ENCODE data around the gene DCUN1D1. TPM values are rescaled to one million over a fixed set of nuclear protein-coding genes. Genes with fewer than 3 reads are reported as not detected.

DCUN1D1 gene
- total and polyA plus RNA-seq, 4 donors: 29.1 to 78.8 (median 44.2) TPM

GRCh38 chr3:182920515-182921084 lies 59.7 kb downstream of the DCUN1D1 start:
- Histone ChIP-seq H3K36me3 (ENCODE audit: control insufficient read depth, insufficient read depth, low read length) (no peaks in the 10 kb centered on the region), H3K27ac (ENCODE audit: low read depth, low read length) (no peak overlapping the region), H3K27me3 (ENCODE audit: control insufficient read depth, insufficient read depth, low read length) (no peaks in the 10 kb centered on the region), H3K9me3 (ENCODE audit: control insufficient read depth, insufficient read depth, low read length) (no peaks in the 10 kb centered on the region), H3K4me1 (ENCODE audit: control insufficient read depth, insufficient read depth, low read length) (no peaks in the 10 kb centered on the region), H3K4me3 (ENCODE audit: low read depth, low read length) (no peak overlapping the region)
- no peak for DNase-seq (ENCODE audit: low read depth in 4 of 6, low spot score in 6 of 6)
- 61% methylated on average over 7 of the region's 9 CpGs for WGBS (ENCODE audit: insufficient coverage)

GRCh38 chr3:182919866-182920357 lies 60.4 kb downstream of the DCUN1D1 start:
- no peaks in the 10 kb centered on the region for H3K4me1 ChIP-seq (ENCODE audit: control insufficient read depth, insufficient read depth, low read length)
- no peak overlapping the region for H3K27ac ChIP-seq (ENCODE audit: low read depth, low read length)

GRCh38 chr3:182917134-182917533 lies 63.2 kb downstream of the DCUN1D1 start:
- no peak for DNase-seq (ENCODE audit: low read depth in 4 of 6, low spot score in 6 of 6)
- H3K36me3 ChIP-seq (ENCODE audit: control insufficient read depth, insufficient read depth, low read length): no peaks in the 10 kb centered on the region
- H3K4me3 ChIP-seq (ENCODE audit: low read depth, low read length): no peak overlapping the region
- no CpG with 5 or more reads among the region's 3 CpGs for whole genome bisulfite sequencing (ENCODE audit: insufficient coverage)
- H3K27ac ChIP-seq (ENCODE audit: low read depth, low read length): no peak overlapping the region
- H3K4me1 ChIP-seq (ENCODE audit: control insufficient read depth, insufficient read depth, low read length): no peaks in the 10 kb centered on the region
- no peaks in the 10 kb centered on the region for H3K27me3 ChIP-seq (ENCODE audit: control insufficient read depth, insufficient read depth, low read length)
- H3K9me3 ChIP-seq (ENCODE audit: control insufficient read depth, insufficient read depth, low read length): no peaks in the 10 kb centered on the region

More at GRCh38 chr3:182919866-182920357, 60.4 kb downstream of the DCUN1D1 start:
- H3K4me3 ChIP-seq (ENCODE audit: low read depth, low read length): no peak overlapping the region
- no peaks in the 10 kb centered on the region for H3K27me3 ChIP-seq (ENCODE audit: control insufficient read depth, insufficient read depth, low read length)
- H3K9me3 ChIP-seq (ENCODE audit: control insufficient read depth, insufficient read depth, low read length): no peaks in the 10 kb centered on the region
- WGBS (ENCODE audit: insufficient coverage): no CpG with 5 or more reads among the region's 5 CpGs
- DNase-seq (ENCODE audit: low read depth in 4 of 6, low spot score in 6 of 6): no peak
- no peaks in the 10 kb centered on the region for H3K36me3 ChIP-seq (ENCODE audit: control insufficient read depth, insufficient read depth, low read length)

GRCh38 chr3:182914341-182914740 lies 66.0 kb downstream of the DCUN1D1 start:
- Histone ChIP-seq H3K9me3 (ENCODE audit: control insufficient read depth, insufficient read depth, low read length) (no peaks in the 10 kb centered on the region), H3K27ac (ENCODE audit: low read depth, low read length) (no peak overlapping the region), H3K27me3 (ENCODE audit: control insufficient read depth, insufficient read depth, low read length) (no peaks in the 10 kb centered on the region), H3K4me3 (ENCODE audit: low read depth, low read length) (no peak overlapping the region), H3K4me1 (ENCODE audit: control insufficient read depth, insufficient read depth, low read length) (no peaks in the 10 kb centered on the region), H3K36me3 (ENCODE audit: control insufficient read depth, insufficient read depth, low read length) (no peaks in the 10 kb centered on the region)
- WGBS (ENCODE audit: insufficient coverage): no CpG with 5 or more reads among the region's 1 CpG
- no peak for DNase-seq (ENCODE audit: low read depth in 4 of 6, low spot score in 6 of 6)

- DNase-seq (ENCODE audit: low read depth in 4 of 6, low spot score in 6 of 6): no peak
- no peaks in the 10 kb centered on the region for H3K9me3 ChIP-seq (ENCODE audit: control insufficient read depth, insufficient read depth, low read length)
These were observed 66.4 kb downstream of the DCUN1D1 start for GRCh38 chr3:182913889-182914288.

GRCh38 chr3:182912474-182912873 lies 67.9 kb downstream of the DCUN1D1 start:
- H3K27ac ChIP-seq (ENCODE audit: low read depth, low read length): no peak overlapping the region
- no peaks in the 10 kb centered on the region for H3K4me1 ChIP-seq (ENCODE audit: control insufficient read depth, insufficient read depth, low read length)
- DNase-seq (ENCODE audit: low read depth in 4 of 6, low spot score in 6 of 6): peak in 1 of 6 donors; percentile 6
- H3K36me3 ChIP-seq (ENCODE audit: control insufficient read depth, insufficient read depth, low read length): peaks cover 3% of the 10 kb centered on the region
- WGBS (ENCODE audit: insufficient coverage): 74% methylated on average over 2 of the region's 5 CpGs
- H3K4me3 ChIP-seq (ENCODE audit: low read depth, low read length): no peak overlapping the region
- H3K9me3 ChIP-seq (ENCODE audit: control insufficient read depth, insufficient read depth, low read length): no peaks in the 10 kb centered on the region
- H3K27me3 ChIP-seq (ENCODE audit: control insufficient read depth, insufficient read depth, low read length): no peaks in the 10 kb centered on the region

More at GRCh38 chr3:182913889-182914288, 66.4 kb downstream of the DCUN1D1 start:
- Histone ChIP-seq H3K27ac (ENCODE audit: low read depth, low read length) (no peak overlapping the region), H3K27me3 (ENCODE audit: control insufficient read depth, insufficient read depth, low read length) (no peaks in the 10 kb centered on the region), H3K36me3 (ENCODE audit: control insufficient read depth, insufficient read depth, low read length) (no peaks in the 10 kb centered on the region), H3K4me3 (ENCODE audit: low read depth, low read length) (no peak overlapping the region), H3K4me1 (ENCODE audit: control insufficient read depth, insufficient read depth, low read length) (no peaks in the 10 kb centered on the region)
- 100% methylated on average over 1 of the region's 4 CpGs for WGBS (ENCODE audit: insufficient coverage)

GRCh38 chr3:182911782-182912111 lies 68.6 kb downstream of the DCUN1D1 start:
- Histone ChIP-seq H3K27ac (ENCODE audit: low read depth, low read length) (no peak overlapping the region), H3K4me3 (ENCODE audit: low read depth, low read length) (no peak overlapping the region), H3K27me3 (ENCODE audit: control insufficient read depth, insufficient read depth, low read length) (no peaks in the 10 kb centered on the region), H3K9me3 (ENCODE audit: control insufficient read depth, insufficient read depth, low read length) (no peaks in the 10 kb centered on the region), H3K36me3 (ENCODE audit: control insufficient read depth, insufficient read depth, low read length) (peaks cover 3% of the 10 kb centered on the region), H3K4me1 (ENCODE audit: control insufficient read depth, insufficient read depth, low read length) (no peaks in the 10 kb centered on the region)
- no peak for DNase-seq (ENCODE audit: low read depth in 4 of 6, low spot score in 6 of 6)
- 69% methylated on average over 5 of the region's 5 CpGs for whole genome bisulfite sequencing (ENCODE audit: insufficient coverage)

- no peaks in the 10 kb centered on the region for H3K27me3 ChIP-seq (ENCODE audit: control insufficient read depth, insufficient read depth, low read length)
- DNase-seq (ENCODE audit: low read depth in 4 of 6, low spot score in 6 of 6): no peak
- no peak overlapping the region for H3K27ac ChIP-seq (ENCODE audit: low read depth, low read length)
- no peaks in the 10 kb centered on the region for H3K4me1 ChIP-seq (ENCODE audit: control insufficient read depth, insufficient read depth, low read length)
- 100% methylated on average over 2 of the region's 5 CpGs for WGBS (ENCODE audit: insufficient coverage)
- H3K4me3 ChIP-seq (ENCODE audit: low read depth, low read length): no peak overlapping the region
- H3K9me3 ChIP-seq (ENCODE audit: control insufficient read depth, insufficient read depth, low read length): no peaks in the 10 kb centered on the region
- peaks cover 8% of the 10 kb centered on the region for H3K36me3 ChIP-seq (ENCODE audit: control insufficient read depth, insufficient read depth, low read length)
These were observed 69.2 kb downstream of the DCUN1D1 start for GRCh38 chr3:182910936-182911781.

GRCh38 chr3:182909318-182910040 lies 70.9 kb downstream of the DCUN1D1 start:
- no peaks in the 10 kb centered on the region for H3K4me1 ChIP-seq (ENCODE audit: control insufficient read depth, insufficient read depth, low read length)
- H3K9me3 ChIP-seq (ENCODE audit: control insufficient read depth, insufficient read depth, low read length): no peaks in the 10 kb centered on the region
- peak in 1 of 6 donors; percentile 33 for DNase-seq (ENCODE audit: low read depth in 4 of 6, low spot score in 6 of 6)
- WGBS (ENCODE audit: insufficient coverage): 100% methylated on average over 3 of the region's 5 CpGs
- H3K27ac ChIP-seq (ENCODE audit: low read depth, low read length): no peak overlapping the region
- H3K36me3 ChIP-seq (ENCODE audit: control insufficient read depth, insufficient read depth, low read length): peaks cover 12% of the 10 kb centered on the region
- no peak overlapping the region for H3K4me3 ChIP-seq (ENCODE audit: low read depth, low read length)
- no peaks in the 10 kb centered on the region for H3K27me3 ChIP-seq (ENCODE audit: control insufficient read depth, insufficient read depth, low read length)

All from spinal cord (tissue), 10 donors.